NK-92 (cell line): ENCODE data around the gene PRIM2.
"Not testable (repeated sequence)": the region's sequence is repeated elsewhere in the genome, so short reads cannot be mapped to it uniquely, and the experiment has no call there.

Source experiments
- DNase-seq: peaks from one replicate; lab custom pipeline; 2025; ENCODE audit not compliant: unreplicated experiment; lab: John Stamatoyannopoulos, UW

PRIM2 gene

GRCh38 chr6:57579489-57579888, 262.1 kb downstream of the PRIM2 start:
- not testable (repeated sequence) for DNase-seq

- DNase-seq, result not testable (repeated sequence)
Measured at GRCh38 chr6:57581586-57581985, 264.2 kb downstream of the PRIM2 start.

- DNase-seq, result not testable (repeated sequence)
Measured at GRCh38 chr6:57601105-57601504, 283.7 kb downstream of the PRIM2 start.

GRCh38 chr6:57605303-57605702, 287.9 kb downstream of the PRIM2 start:
- DNase-seq, result not testable (repeated sequence)

GRCh38 chr6:57606331-57606730, 288.9 kb downstream of the PRIM2 start:
- not testable (repeated sequence) for DNase-seq

- not testable (repeated sequence) for DNase-seq
Measured at GRCh38 chr6:57610612-57611011, 293.2 kb downstream of the PRIM2 start.

GRCh38 chr6:57618959-57619358, 301.5 kb downstream of the PRIM2 start:
- DNase-seq, result not testable (repeated sequence)

GRCh38 chr6:57631773-57632172, 314.3 kb downstream of the PRIM2 start:
- not testable (repeated sequence) for DNase-seq

GRCh38 chr6:57658526-57658925, 341.1 kb downstream of the PRIM2 start:
- not testable (repeated sequence) for DNase-seq

GRCh38 chr6:57659794-57660193, 342.4 kb downstream of the PRIM2 start:
- DNase-seq, result not testable (repeated sequence)

- DNase-seq, result not testable (repeated sequence)
Measured at GRCh38 chr6:57660940-57661339, 343.5 kb downstream of the PRIM2 start.

- not testable (repeated sequence) for DNase-seq
Measured at GRCh38 chr6:57668108-57668507, 350.7 kb downstream of the PRIM2 start.

GRCh38 chr6:57671237-57671636, 353.8 kb downstream of the PRIM2 start:
- not testable (repeated sequence) for DNase-seq

GRCh38 chr6:57671937-57672627, 354.7 kb downstream of the PRIM2 start:
- not testable (repeated sequence) for DNase-seq

GRCh38 chr6:57673281-57673680, 355.9 kb downstream of the PRIM2 start:
- not testable (repeated sequence) for DNase-seq

- DNase-seq, result not testable (repeated sequence)
Measured at GRCh38 chr6:57675386-57675785, 358.0 kb downstream of the PRIM2 start.

- DNase-seq, result not testable (repeated sequence)
Measured at GRCh38 chr6:57696382-57696781, 379.0 kb downstream of the PRIM2 start.
